IPS-NIHi7 (cell line): ENCODE data around the gene WNT5A.
"Not testable (repeated sequence)": the region's sequence is repeated elsewhere in the genome, so short reads cannot be mapped to it uniquely, and the experiment has no call there.

Experiments used
- DNase-seq: peaks from one replicate; pipeline ENCODE4 v3.0.0; 2012; ENCODE audit warnings: mixed read lengths; ENCODE audit errors: extremely low spot score

The WNT5A gene

GRCh38 chr3:55505776-55506175 is 18.7 kb upstream of the WNT5A start:
- DNase-seq = no peak

- DNase-seq = not testable (repeated sequence)
Observed at GRCh38 chr3:55505102-55505501, 18.0 kb upstream of the WNT5A start.

GRCh38 chr3:55501905-55502304 is 14.8 kb upstream of the WNT5A start:
- DNase-seq = no peak

- DNase-seq = no peak
Observed at GRCh38 chr3:55500555-55501330, 13.6 kb upstream of the WNT5A start.

GRCh38 chr3:55498520-55498919 is 11.4 kb upstream of the WNT5A start:
- no peak for DNase-seq

- DNase-seq = no peak
Observed at GRCh38 chr3:55497250-55497649, 10.1 kb upstream of the WNT5A start.

- no peak for DNase-seq
Observed at GRCh38 chr3:55494976-55495375, 7.9 kb upstream of the WNT5A start.

GRCh38 chr3:55492976-55493375 is 5.9 kb upstream of the WNT5A start:
- no peak for DNase-seq

- no peak for DNase-seq
Observed at GRCh38 chr3:55491296-55491816, 4.2 kb upstream of the WNT5A start.

GRCh38 chr3:55490276-55490913 is 3.3 kb upstream of the WNT5A start:
- DNase-seq = no peak

GRCh38 chr3:55489798-55490132 is 2.7 kb upstream of the WNT5A start:
- peak; percentile 64 for DNase-seq

- peak; percentile 60 for DNase-seq
Observed at GRCh38 chr3:55488398-55489055, 1.4 kb upstream of the WNT5A start.

GRCh38 chr3:55487381-55488241 is 505 bp upstream of the WNT5A start:
- DNase-seq = peak; percentile 41

GRCh38 chr3:55486101-55486856 is 827 bp downstream of the WNT5A start:
- DNase-seq = peak; percentile 49

- peak; percentile 81 for DNase-seq
Observed at GRCh38 chr3:55484801-55485791, 2.0 kb downstream of the WNT5A start.

- DNase-seq = peak; percentile 48
Observed at GRCh38 chr3:55484191-55484689, 2.9 kb downstream of the WNT5A start.

GRCh38 chr3:55483196-55484095 is 3.7 kb downstream of the WNT5A start:
- DNase-seq = no peak

GRCh38 chr3:55482496-55483195 is 4.5 kb downstream of the WNT5A start:
- peak; percentile 62 for DNase-seq
